Measurements from ENCODE around the gene PNMA5. TPM values are rescaled to one million over a fixed set of nuclear protein-coding genes. Genes with fewer than 3 reads are reported as not detected.

Gene PNMA5
- total RNA-seq, 1 experiment from 2014 or later, result not detected

Other genes starting within 250 kb of the PNMA5 start
- gene MAGEA2, start 240.3 kb downstream of the PNMA5 start, total RNA-seq (2014; rRNA removed; shearing (Covaris generic); ENCODE audit: low replicate concordance), result not detected in 2 replicates
- not detected in 2 replicates for gene CSAG3, start 234.9 kb downstream of the PNMA5 start, total RNA-seq (2014; rRNA removed; shearing (Covaris generic); ENCODE audit: low replicate concordance)
- not detected in 2 replicates for gene MAGEA6, start 224.4 kb downstream of the PNMA5 start, total RNA-seq (2014; rRNA removed; shearing (Covaris generic); ENCODE audit: low replicate concordance)
- gene CETN2, start 163.4 kb downstream of the PNMA5 start, total RNA-seq (2014; rRNA removed; shearing (Covaris generic); ENCODE audit: low replicate concordance), result 45.3 and 73.4 TPM in 2 replicates
- gene NSDHL, start 163.1 kb downstream of the PNMA5 start, total RNA-seq (2014; rRNA removed; shearing (Covaris generic); ENCODE audit: low replicate concordance), result 32.3 and 40.9 TPM in 2 replicates
- gene ZNF185, start 96.0 kb downstream of the PNMA5 start, total RNA-seq (2014; rRNA removed; shearing (Covaris generic); ENCODE audit: low replicate concordance), result 0.63 and 2.4 TPM in 2 replicates
- 0.40 TPM in 1 of 2 replicates, not detected in the other for gene PNMA3, start 62.4 kb upstream of the PNMA5 start, total RNA-seq (2014; rRNA removed; shearing (Covaris generic); ENCODE audit: low replicate concordance)
- 0.39 and 1.0 TPM in 2 replicates for gene PNMA6A, start 78.3 kb upstream of the PNMA5 start, total RNA-seq (2014; rRNA removed; shearing (Covaris generic); ENCODE audit: low replicate concordance)
- gene MAGEA1, start 185.2 kb upstream of the PNMA5 start, total RNA-seq (2014; rRNA removed; shearing (Covaris generic); ENCODE audit: low replicate concordance), result not detected in 2 replicates